ENCODE data around the gene MB.

Gene MB

GRCh38 chr22:35609761-35610160 is 7.4 kb downstream of the MB start:
- no peaks in the 10 kb centered on the region for H3K27me3 ChIP-seq (ENCODE audit: control insufficient read depth in 2 of 2, insufficient read depth in 2 of 2, low read length in 2 of 2)
- H3K36me3 ChIP-seq (ENCODE audit: control insufficient read depth in 2 of 2, insufficient read depth in 2 of 2, low read length in 2 of 2): no peaks in the 10 kb centered on the region
- no peak overlapping the region for H3K27ac ChIP-seq (ENCODE audit: low read depth in 2 of 2, low read length in 2 of 2)
- no peaks in the 10 kb centered on the region for H3K9me3 ChIP-seq (ENCODE audit: control insufficient read depth in 2 of 2, low read length in 2 of 2)
- no peak overlapping the region for H3K9ac ChIP-seq (ENCODE audit: low read depth in 1 of 2, low read length in 2 of 2)
- peaks cover 3 to 8% of the 10 kb centered on the region in 2 donors for H3K4me1 ChIP-seq (ENCODE audit: control insufficient read depth in 2 of 2, insufficient read depth in 2 of 2, low read length in 2 of 2)
- H3K4me3 ChIP-seq (ENCODE audit: low read length in 2 of 2): no peak overlapping the region

- H3K36me3 ChIP-seq (ENCODE audit: control insufficient read depth in 2 of 2, insufficient read depth in 2 of 2, low read length in 2 of 2): no peaks in the 10 kb centered on the region
- peaks cover 3 to 8% of the 10 kb centered on the region in 2 donors for H3K4me1 ChIP-seq (ENCODE audit: control insufficient read depth in 2 of 2, insufficient read depth in 2 of 2, low read length in 2 of 2)
These were observed 7.9 kb downstream of the MB start for GRCh38 chr22:35609261-35609660.

GRCh38 chr22:35608088-35608487 is 9.0 kb downstream of the MB start:
- H3K9me3 ChIP-seq (ENCODE audit: control insufficient read depth in 2 of 2, low read length in 2 of 2): no peaks in the 10 kb centered on the region
- H3K36me3 ChIP-seq (ENCODE audit: control insufficient read depth in 2 of 2, insufficient read depth in 2 of 2, low read length in 2 of 2): no peaks in the 10 kb centered on the region
- no peak overlapping the region for H3K9ac ChIP-seq (ENCODE audit: low read depth in 1 of 2, low read length in 2 of 2)
- no peak overlapping the region for H3K27ac ChIP-seq (ENCODE audit: low read depth in 2 of 2, low read length in 2 of 2)
- H3K4me1 ChIP-seq (ENCODE audit: control insufficient read depth in 2 of 2, insufficient read depth in 2 of 2, low read length in 2 of 2): peaks cover 3 to 8% of the 10 kb centered on the region in 2 donors
- no peak overlapping the region for H3K4me3 ChIP-seq (ENCODE audit: low read length in 2 of 2)
- no peaks in the 10 kb centered on the region for H3K27me3 ChIP-seq (ENCODE audit: control insufficient read depth in 2 of 2, insufficient read depth in 2 of 2, low read length in 2 of 2)

More at GRCh38 chr22:35609261-35609660, 7.9 kb downstream of the MB start:
- Histone ChIP-seq H3K27me3 (ENCODE audit: control insufficient read depth in 2 of 2, insufficient read depth in 2 of 2, low read length in 2 of 2) (no peaks in the 10 kb centered on the region), H3K9me3 (ENCODE audit: control insufficient read depth in 2 of 2, low read length in 2 of 2) (no peaks in the 10 kb centered on the region), H3K9ac (ENCODE audit: low read depth in 1 of 2, low read length in 2 of 2) (no peak overlapping the region), H3K27ac (ENCODE audit: low read depth in 2 of 2, low read length in 2 of 2) (no peak overlapping the region), H3K4me3 (ENCODE audit: low read length in 2 of 2) (no peak overlapping the region)

DNA sequence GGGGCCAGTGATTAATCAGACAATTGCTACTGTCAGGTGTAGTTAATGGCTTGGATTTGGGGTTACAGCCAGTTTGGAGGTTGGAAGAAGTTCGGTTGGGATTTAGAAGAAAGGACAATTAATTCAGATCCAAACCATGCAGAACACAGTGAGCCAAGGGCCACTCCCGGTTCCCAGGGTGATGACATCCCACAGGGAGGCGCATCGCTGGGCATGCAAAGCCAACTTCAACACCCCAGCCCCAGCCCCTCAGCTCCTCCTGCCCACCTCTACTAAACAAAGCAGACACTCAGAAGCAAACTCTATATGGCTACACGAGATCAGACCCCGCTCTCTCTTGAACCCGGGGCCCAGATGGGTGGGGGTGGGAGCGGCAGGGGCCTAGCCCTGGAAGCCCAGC is 10.2 kb downstream of the MB start:
- H3K27me3 ChIP-seq (ENCODE audit: control insufficient read depth in 2 of 2, insufficient read depth in 2 of 2, low read length in 2 of 2): no peaks in the 10 kb centered on the region
- no peak overlapping the region for H3K4me3 ChIP-seq (ENCODE audit: low read length in 2 of 2)
- H3K4me1 ChIP-seq (ENCODE audit: control insufficient read depth in 2 of 2, insufficient read depth in 2 of 2, low read length in 2 of 2): peaks cover 2 to 6% of the 10 kb centered on the region in 2 donors
- H3K9me3 ChIP-seq (ENCODE audit: control insufficient read depth in 2 of 2, low read length in 2 of 2): no peaks in the 10 kb centered on the region
- no peak overlapping the region for H3K27ac ChIP-seq (ENCODE audit: low read depth in 2 of 2, low read length in 2 of 2)
- H3K36me3 ChIP-seq (ENCODE audit: control insufficient read depth in 2 of 2, insufficient read depth in 2 of 2, low read length in 2 of 2): no peaks in the 10 kb centered on the region
- no peak overlapping the region for H3K9ac ChIP-seq (ENCODE audit: low read depth in 1 of 2, low read length in 2 of 2)

- H3K9ac ChIP-seq (ENCODE audit: low read depth in 1 of 2, low read length in 2 of 2): no peak overlapping the region
- no peak overlapping the region for H3K27ac ChIP-seq (ENCODE audit: low read depth in 2 of 2, low read length in 2 of 2)
- H3K27me3 ChIP-seq (ENCODE audit: control insufficient read depth in 2 of 2, insufficient read depth in 2 of 2, low read length in 2 of 2): no peaks in the 10 kb centered on the region
- H3K36me3 ChIP-seq (ENCODE audit: control insufficient read depth in 2 of 2, insufficient read depth in 2 of 2, low read length in 2 of 2): no peaks in the 10 kb centered on the region
- H3K4me1 ChIP-seq (ENCODE audit: control insufficient read depth in 2 of 2, insufficient read depth in 2 of 2, low read length in 2 of 2): no peaks in the 10 kb centered on the region
- H3K9me3 ChIP-seq (ENCODE audit: control insufficient read depth in 2 of 2, low read length in 2 of 2): no peaks in the 10 kb centered on the region
- no peak overlapping the region for H3K4me3 ChIP-seq (ENCODE audit: low read length in 2 of 2)
These were observed 11.2 kb downstream of the MB start for GRCh38 chr22:35605851-35606481.

GRCh38 chr22:35605369-35605680 is 11.8 kb downstream of the MB start:
- Histone ChIP-seq H3K9me3 (ENCODE audit: control insufficient read depth in 2 of 2, low read length in 2 of 2) (no peaks in the 10 kb centered on the region), H3K9ac (ENCODE audit: low read depth in 1 of 2, low read length in 2 of 2) (no peak overlapping the region), H3K27me3 (ENCODE audit: control insufficient read depth in 2 of 2, insufficient read depth in 2 of 2, low read length in 2 of 2) (no peaks in the 10 kb centered on the region), H3K4me3 (ENCODE audit: low read length in 2 of 2) (no peak overlapping the region), H3K4me1 (ENCODE audit: control insufficient read depth in 2 of 2, insufficient read depth in 2 of 2, low read length in 2 of 2) (no peaks in the 10 kb centered on the region), H3K36me3 (ENCODE audit: control insufficient read depth in 2 of 2, insufficient read depth in 2 of 2, low read length in 2 of 2) (no peaks in the 10 kb centered on the region), H3K27ac (ENCODE audit: low read depth in 2 of 2, low read length in 2 of 2) (no peak overlapping the region)

GRCh38 chr22:35604621-35605368 is 12.3 kb downstream of the MB start:
- Histone ChIP-seq H3K9me3 (ENCODE audit: control insufficient read depth in 2 of 2, low read length in 2 of 2) (no peaks in the 10 kb centered on the region), H3K9ac (ENCODE audit: low read depth in 1 of 2, low read length in 2 of 2) (no peak overlapping the region), H3K27me3 (ENCODE audit: control insufficient read depth in 2 of 2, insufficient read depth in 2 of 2, low read length in 2 of 2) (no peaks in the 10 kb centered on the region), H3K4me3 (ENCODE audit: low read length in 2 of 2) (no peak overlapping the region), H3K4me1 (ENCODE audit: control insufficient read depth in 2 of 2, insufficient read depth in 2 of 2, low read length in 2 of 2) (no peaks in the 10 kb centered on the region), H3K27ac (ENCODE audit: low read depth in 2 of 2, low read length in 2 of 2) (no peak overlapping the region), H3K36me3 (ENCODE audit: control insufficient read depth in 2 of 2, insufficient read depth in 2 of 2, low read length in 2 of 2) (no peaks in the 10 kb centered on the region)

DNA sequence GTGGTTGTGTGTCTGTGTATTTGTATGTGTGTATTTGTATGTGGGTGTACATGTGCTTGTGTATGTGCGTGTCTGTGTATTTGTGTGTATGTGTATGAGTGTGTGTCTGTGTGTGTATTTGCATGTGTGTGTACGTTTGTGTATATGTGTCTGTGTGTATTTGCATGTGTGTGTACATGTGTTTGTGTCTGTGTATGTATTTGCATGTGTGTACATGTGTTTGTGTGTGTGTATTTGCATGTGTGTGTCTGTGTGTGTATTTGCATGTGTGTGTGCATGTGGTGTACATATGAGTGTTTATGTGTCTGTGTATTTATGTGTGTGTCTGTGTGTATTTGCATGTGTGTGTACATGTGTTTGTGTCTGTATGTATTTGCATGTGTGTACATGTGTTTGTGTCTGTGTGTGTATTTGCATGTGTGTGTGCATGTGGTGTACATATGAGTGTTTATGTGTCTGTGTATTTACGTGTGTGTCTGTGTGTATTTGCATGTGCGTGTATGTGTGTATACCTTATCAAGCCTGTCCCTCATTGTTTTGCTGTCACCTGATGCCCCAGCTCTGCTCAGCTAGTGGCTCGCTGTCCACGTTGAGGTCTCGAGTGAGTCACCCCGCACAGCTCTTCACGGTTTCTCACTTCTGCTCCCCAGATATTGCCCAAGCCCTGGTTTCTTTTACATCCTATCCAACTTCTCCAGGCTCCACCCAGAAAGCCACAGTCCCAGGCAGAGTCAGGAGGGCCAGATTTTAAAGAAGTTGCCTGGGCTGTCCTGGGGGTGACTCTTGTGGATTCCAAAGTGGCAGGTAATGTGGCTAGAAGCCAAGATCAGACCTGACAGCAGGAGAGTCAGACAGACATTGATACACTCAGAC is 15.2 kb downstream of the MB start:
- no peak overlapping the region for H3K4me3 ChIP-seq (ENCODE audit: low read length in 2 of 2)
- H3K9ac ChIP-seq (ENCODE audit: low read depth in 1 of 2, low read length in 2 of 2): no peak overlapping the region
- H3K27ac ChIP-seq (ENCODE audit: low read depth in 2 of 2, low read length in 2 of 2): no peak overlapping the region
- H3K9me3 ChIP-seq (ENCODE audit: control insufficient read depth in 2 of 2, low read length in 2 of 2): no peaks in the 10 kb centered on the region
- H3K27me3 ChIP-seq (ENCODE audit: control insufficient read depth in 2 of 2, insufficient read depth in 2 of 2, low read length in 2 of 2): no peaks in the 10 kb centered on the region
- H3K36me3 ChIP-seq (ENCODE audit: control insufficient read depth in 2 of 2, insufficient read depth in 2 of 2, low read length in 2 of 2): no peaks in the 10 kb centered on the region
- H3K4me1 ChIP-seq (ENCODE audit: control insufficient read depth in 2 of 2, insufficient read depth in 2 of 2, low read length in 2 of 2): no peaks in the 10 kb centered on the region

DNA sequence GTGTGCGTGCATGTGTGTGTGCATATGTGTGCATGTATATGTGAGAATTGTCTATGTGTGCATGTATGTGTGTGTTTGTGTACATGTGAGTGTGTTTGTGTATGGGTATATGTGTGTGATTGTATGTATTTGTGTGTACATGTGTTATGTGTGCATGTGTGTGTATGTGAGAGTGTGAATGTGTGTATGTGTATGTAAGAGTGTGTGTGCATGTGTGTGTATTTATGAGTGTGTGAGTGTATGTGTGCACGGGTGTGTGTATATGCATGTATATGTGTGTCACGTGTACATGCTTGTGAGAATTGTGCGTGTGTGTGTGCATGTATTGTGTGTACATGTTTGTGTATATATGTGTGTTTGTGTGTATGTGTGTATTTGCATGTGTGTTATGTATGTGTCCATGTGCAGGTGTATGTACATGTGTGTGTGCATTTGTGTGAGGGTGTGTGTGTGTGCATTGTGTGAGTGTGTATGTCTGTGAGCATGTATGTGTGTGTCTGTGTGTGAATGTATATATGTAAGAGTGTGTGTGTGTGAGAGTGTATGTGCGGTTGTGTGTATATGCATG is 16.0 kb downstream of the MB start:
- Histone ChIP-seq H3K27ac (ENCODE audit: low read depth in 2 of 2, low read length in 2 of 2) (no peak overlapping the region), H3K9me3 (ENCODE audit: control insufficient read depth in 2 of 2, low read length in 2 of 2) (no peaks in the 10 kb centered on the region), H3K27me3 (ENCODE audit: control insufficient read depth in 2 of 2, insufficient read depth in 2 of 2, low read length in 2 of 2) (no peaks in the 10 kb centered on the region), H3K4me3 (ENCODE audit: low read length in 2 of 2) (no peak overlapping the region), H3K9ac (ENCODE audit: low read depth in 1 of 2, low read length in 2 of 2) (no peak overlapping the region), H3K36me3 (ENCODE audit: control insufficient read depth in 2 of 2, insufficient read depth in 2 of 2, low read length in 2 of 2) (no peaks in the 10 kb centered on the region), H3K4me1 (ENCODE audit: control insufficient read depth in 2 of 2, insufficient read depth in 2 of 2, low read length in 2 of 2) (no peaks in the 10 kb centered on the region)

GRCh38 chr22:35600476-35600875 is 16.7 kb downstream of the MB start:
- Histone ChIP-seq H3K36me3 (ENCODE audit: control insufficient read depth in 2 of 2, insufficient read depth in 2 of 2, low read length in 2 of 2) (no peaks in the 10 kb centered on the region), H3K9ac (ENCODE audit: low read depth in 1 of 2, low read length in 2 of 2) (no peak overlapping the region), H3K27ac (ENCODE audit: low read depth in 2 of 2, low read length in 2 of 2) (no peak overlapping the region), H3K4me3 (ENCODE audit: low read length in 2 of 2) (no peak overlapping the region), H3K27me3 (ENCODE audit: control insufficient read depth in 2 of 2, insufficient read depth in 2 of 2, low read length in 2 of 2) (no peaks in the 10 kb centered on the region), H3K9me3 (ENCODE audit: control insufficient read depth in 2 of 2, low read length in 2 of 2) (no peaks in the 10 kb centered on the region), H3K4me1 (ENCODE audit: control insufficient read depth in 2 of 2, insufficient read depth in 2 of 2, low read length in 2 of 2) (no peaks in the 10 kb centered on the region)

Data from mucosa of rectum (tissue), 2 donors.